ENCODE results near the gene ENTPD2. TPM values are rescaled to one million over a fixed set of nuclear protein-coding genes. Genes with fewer than 3 reads are reported as not detected.
A peak's percentile ranks its signal among the peaks of the same experiment; 100 is the strongest.

Gene ENTPD2
- total and polyA plus RNA-seq, 9 of the 15 experiments (the other 6 are each of a cell fraction or from before 2014, with no cell fraction given), result 0.04 to 0.60 (median 0.14) TPM; not detected in 4

DNA sequence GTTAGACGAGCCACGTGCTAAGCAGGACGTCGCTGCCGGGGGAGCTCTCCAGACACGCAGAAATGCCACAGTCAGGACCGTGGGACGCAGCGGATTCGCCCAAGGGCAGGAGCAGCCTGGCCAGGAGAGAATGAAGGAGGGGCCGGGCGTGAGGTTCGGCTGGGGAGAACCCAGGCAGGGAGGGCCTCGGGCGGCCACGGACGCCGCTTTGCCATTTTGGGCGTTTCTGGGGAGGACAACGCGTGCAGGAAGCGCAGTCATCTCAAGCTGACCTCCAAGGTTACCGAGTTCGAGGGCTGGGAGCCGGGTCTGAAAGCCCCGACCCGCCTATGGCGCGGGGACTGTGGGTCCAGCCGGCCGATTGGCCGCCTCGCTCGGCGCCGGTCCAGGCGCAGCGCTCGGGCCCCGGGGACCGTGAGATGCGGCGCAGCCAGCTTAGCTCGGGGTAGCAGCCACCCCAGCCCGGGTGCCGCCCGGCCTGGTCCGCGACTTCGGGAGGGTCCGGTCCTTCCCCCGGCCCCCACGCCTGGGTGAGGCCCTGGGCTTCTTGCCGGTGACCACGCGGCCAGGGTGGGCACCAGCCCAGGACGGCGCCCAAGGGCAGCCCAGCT is 32.2 kb upstream of the ENTPD2 start (continued):
- TF ChIP-seq E2F6 (IDR thresholded peaks at IDR 0.05; ENCODE audit: borderline replicate concordance in 1 of 2, extremely low read depth in 1 of 2, insufficient read depth in 1 of 2, insufficient read length in 1 of 2, low read depth in 1 of 2, low read length in 1 of 2, poor library complexity in 1 of 2, severe bottlenecking in 1 of 2), result peak in 1 of 2 experiments; percentile 36
- TF ChIP-seq, protein P1, sequence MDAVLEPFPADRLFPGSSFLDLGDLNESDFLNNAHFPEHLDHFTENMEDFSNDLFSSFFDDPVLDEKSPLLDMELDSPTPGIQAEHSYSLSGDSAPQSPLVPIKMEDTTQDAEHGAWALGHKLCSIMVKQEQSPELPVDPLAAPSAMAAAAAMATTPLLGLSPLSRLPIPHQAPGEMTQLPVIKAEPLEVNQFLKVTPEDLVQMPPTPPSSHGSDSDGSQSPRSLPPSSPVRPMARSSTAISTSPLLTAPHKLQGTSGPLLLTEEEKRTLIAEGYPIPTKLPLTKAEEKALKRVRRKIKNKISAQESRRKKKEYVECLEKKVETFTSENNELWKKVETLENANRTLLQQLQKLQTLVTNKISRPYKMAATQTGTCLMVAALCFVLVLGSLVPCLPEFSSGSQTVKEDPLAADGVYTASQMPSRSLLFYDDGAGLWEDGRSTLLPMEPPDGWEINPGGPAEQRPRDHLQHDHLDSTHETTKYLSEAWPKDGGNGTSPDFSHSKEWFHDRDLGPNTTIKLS (IDR thresholded peaks at IDR 0.05; ENCODE audit: borderline replicate concordance, low read depth), result peak; percentile 48; the same call in 1 of the 2 replicates
- TF ChIP-seq ZNF592 (IDR thresholded peaks at IDR 0.05), result peak; percentile 85
- no peak for TF ChIP-seq ZFP30 (CRISPR knock-in tag; IDR thresholded peaks at IDR 0.05; ENCODE audit: borderline replicate concordance)
- TF ChIP-seq BRCA1 (IDR thresholded peaks at IDR 0.05), result no peak
- TF ChIP-seq BRCA1 (CRISPR knock-in tag; IDR thresholded peaks at IDR 0.05), result 0 out of 2 replicates have a peak, but pooled peaks have one; percentile 63

Data from K562 (cell line).